Measurements from ENCODE around the gene RNF187. TPM values are rescaled to one million over a fixed set of nuclear protein-coding genes. Genes with fewer than 3 reads are reported as not detected.

RNF187 gene
- total RNA-seq, 2 donors from 2014 or later, result 65.6 to 77.8 TPM

DNA sequence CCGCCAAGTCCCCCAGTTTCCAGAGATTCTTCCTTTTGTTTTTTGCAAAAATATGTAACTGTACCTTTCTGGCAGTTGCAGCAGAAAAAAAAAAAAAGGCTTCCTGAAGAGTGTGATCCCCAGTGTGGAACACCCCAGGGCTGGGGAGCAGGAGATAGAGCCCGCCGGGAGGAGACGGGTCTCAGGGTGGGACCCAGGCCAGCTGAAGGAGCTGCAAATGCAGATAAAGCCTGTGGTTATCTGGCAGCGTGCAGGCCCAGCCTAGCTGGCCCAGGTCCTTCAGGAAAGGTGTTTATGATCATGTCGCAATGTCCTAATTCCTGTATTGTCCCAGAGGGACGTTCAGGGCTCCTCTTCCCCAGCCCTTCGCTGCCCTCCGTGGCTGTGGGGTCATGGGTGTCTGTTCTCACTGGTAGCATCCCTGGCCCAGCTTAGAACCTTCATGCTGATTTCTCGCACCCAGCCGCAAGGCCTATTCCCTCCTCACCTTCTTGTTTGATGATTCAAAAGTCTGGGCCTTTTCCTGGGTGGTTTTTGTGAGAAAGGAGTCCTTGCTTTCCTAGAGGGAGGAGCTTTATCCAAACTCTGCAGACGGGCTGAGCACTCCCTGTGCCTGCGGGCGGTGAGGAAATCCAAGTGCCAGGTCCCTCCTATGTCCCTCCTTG, 26.2 kb downstream of the RNF187 start:
- no peaks in the 10 kb centered on the region for H3K9me3 ChIP-seq (ENCODE audit: control insufficient read depth, low read length, poor library complexity, severe bottlenecking)
- DNase-seq (no peak), ATAC-seq (no peak)
- no peak overlapping the region for H3K4me3 Mint-ChIP-seq
- H3K4me1 Mint-ChIP-seq, result peaks cover 26% of the 10 kb centered on the region
- no peak overlapping the region for H3K27ac Mint-ChIP-seq
- peaks cover 39% of the 10 kb centered on the region for H3K27me3 Mint-ChIP-seq
- peaks cover 6% of the 10 kb centered on the region for H3K36me3 Mint-ChIP-seq (ENCODE audit: low read depth)

DNA sequence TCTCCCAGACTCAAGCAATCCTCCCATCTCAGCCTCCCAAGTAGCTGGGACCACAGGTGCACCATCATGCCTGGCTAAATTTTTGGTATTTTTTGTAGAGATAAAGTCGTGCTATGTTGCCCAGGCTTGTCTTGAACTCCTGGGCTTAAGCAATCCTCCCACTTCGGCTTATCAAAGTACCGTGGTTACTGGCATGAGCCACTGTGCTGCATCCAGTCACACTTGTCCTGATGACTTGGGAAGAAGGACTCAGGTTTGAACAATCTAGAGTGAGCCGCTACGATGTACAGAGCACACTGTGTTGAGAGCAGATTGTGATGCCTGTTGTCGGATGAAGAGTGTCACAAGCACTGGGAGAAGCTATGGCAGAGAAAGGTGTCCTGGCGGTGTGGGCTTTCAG, 27.2 kb downstream of the RNF187 start:
- DNase-seq (no peak), ATAC-seq (no peak)
- Mint-ChIP-seq H3K4me1 (peaks cover 21% of the 10 kb centered on the region), H3K27ac (no peak overlapping the region), H3K4me3 (no peak overlapping the region), H3K36me3 (ENCODE audit: low read depth) (peaks cover 6% of the 10 kb centered on the region), H3K27me3 (peaks cover 38% of the 10 kb centered on the region)
- no peaks in the 10 kb centered on the region for H3K9me3 ChIP-seq (ENCODE audit: control insufficient read depth, low read length, poor library complexity, severe bottlenecking)

DNA sequence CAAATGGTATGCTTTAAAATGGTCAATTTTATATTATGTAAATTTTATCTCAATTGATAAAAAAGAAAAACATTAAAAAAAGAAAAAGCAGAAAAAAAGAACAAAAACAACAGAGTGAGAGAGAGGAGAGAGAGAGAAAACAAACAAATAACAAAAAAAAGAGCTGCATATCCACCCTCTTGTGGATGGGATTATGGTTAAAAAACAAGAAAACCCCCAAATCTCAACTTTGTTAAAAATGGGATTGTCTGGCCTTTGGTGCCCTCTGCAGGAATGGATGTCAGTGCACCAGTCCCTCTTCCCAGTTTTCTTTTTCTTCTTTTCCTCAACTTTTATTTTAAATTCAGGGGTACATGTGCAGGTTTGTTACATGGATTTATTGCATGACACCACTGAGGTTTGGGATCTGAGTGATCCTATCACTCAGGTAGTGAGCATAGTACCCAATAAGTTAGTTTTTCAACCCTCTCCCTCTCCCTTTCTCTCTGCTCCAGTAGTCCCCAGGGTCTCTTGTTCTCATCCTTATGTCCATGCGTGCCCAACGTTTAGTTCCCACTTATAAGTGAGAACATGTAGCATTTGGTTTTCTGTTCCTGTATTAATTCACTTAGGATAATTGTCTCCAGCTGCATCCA, 28.1 kb downstream of the RNF187 start:
- peaks cover 45% of the 10 kb centered on the region for H3K27me3 Mint-ChIP-seq
- H3K27ac Mint-ChIP-seq, result no peak overlapping the region
- H3K4me1 Mint-ChIP-seq, result peaks cover 21% of the 10 kb centered on the region
- H3K4me3 Mint-ChIP-seq, result no peak overlapping the region
- no peaks in the 10 kb centered on the region for H3K9me3 ChIP-seq (ENCODE audit: control insufficient read depth, low read length, poor library complexity, severe bottlenecking)
- no peak for ATAC-seq
- peaks cover 6% of the 10 kb centered on the region for H3K36me3 Mint-ChIP-seq (ENCODE audit: low read depth)
- no peak for DNase-seq

DNA sequence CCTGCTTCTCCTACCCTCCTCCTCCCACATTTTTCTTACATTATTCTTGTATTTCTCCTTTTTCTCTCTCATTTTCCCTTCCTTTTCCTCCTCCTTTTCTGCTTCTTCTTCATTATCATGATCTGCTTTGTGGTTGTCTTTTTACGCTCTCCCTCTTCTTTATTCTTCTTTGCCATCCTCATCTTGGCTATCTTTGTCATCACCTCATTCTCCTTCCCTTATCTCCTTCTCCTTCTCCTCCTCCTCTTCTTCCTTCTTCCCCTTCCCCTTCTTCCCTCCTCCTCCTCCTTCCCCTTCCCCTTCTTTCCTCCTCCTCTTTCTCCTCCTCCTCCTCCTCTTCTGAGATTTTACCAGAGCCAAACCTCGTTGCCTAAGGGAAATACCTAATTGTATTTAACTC, 30.5 kb downstream of the RNF187 start:
- no peak for ATAC-seq
- Mint-ChIP-seq H3K27ac (no peak overlapping the region), H3K27me3 (peaks cover 38% of the 10 kb centered on the region), H3K4me3 (no peak overlapping the region), H3K4me1 (peaks cover 12% of the 10 kb centered on the region), H3K36me3 (ENCODE audit: low read depth) (no peaks in the 10 kb centered on the region)
- no peak for DNase-seq
- no peaks in the 10 kb centered on the region for H3K9me3 ChIP-seq (ENCODE audit: control insufficient read depth, low read length, poor library complexity, severe bottlenecking)

DNA sequence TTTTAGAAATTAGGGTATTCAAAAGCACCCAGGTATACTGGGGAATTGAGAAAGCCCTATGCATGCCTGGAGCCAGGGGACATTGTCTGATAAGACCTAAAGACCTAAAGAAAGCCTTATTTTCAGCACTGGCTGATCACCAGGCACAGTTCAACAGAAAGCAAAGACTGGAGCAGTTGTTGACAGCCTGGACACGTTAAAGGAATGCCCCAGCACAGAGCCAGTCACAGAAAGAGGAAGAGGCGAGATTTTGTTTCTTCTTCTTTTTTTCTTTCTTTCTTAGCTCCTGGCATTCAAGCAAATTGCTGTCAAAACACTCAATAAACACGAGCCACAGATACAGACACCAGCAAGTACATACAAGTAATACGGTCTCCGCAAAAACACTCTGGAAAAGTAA, 40.4 kb downstream of the RNF187 start:
- no peaks in the 10 kb centered on the region for H3K9me3 ChIP-seq (ENCODE audit: control insufficient read depth, low read length, poor library complexity, severe bottlenecking)
- H3K27ac Mint-ChIP-seq, result no peak overlapping the region
- ATAC-seq, result no peak
- no peak for DNase-seq
- peaks cover 65% of the 10 kb centered on the region for H3K27me3 Mint-ChIP-seq
- H3K36me3 Mint-ChIP-seq (ENCODE audit: low read depth), result peaks cover 3% of the 10 kb centered on the region
- no peaks in the 10 kb centered on the region for H3K4me1 Mint-ChIP-seq
- H3K4me3 Mint-ChIP-seq, result no peak overlapping the region

DNA sequence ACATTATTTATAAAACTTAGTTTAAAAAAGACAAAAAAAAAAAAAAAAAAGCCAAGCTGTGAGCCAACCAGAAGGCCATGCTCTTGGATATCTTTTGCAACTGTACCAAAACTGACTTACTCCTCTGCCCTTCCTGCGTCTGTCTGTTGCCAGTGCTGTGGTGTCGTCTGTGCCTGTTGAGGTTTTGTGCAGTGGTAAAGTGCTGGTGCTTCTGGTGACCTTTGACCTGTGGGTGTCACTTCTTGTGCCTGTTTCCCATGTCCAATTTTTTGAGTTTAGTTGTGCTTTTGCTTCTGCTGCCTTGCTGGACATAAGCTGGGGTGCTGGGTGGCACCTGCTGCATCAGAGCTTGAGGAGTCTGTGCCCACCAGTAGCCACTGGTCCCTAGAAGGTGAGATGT, 41.4 kb downstream of the RNF187 start:
- no peaks in the 10 kb centered on the region for H3K4me1 Mint-ChIP-seq
- H3K4me3 Mint-ChIP-seq, result no peak overlapping the region
- no peaks in the 10 kb centered on the region for H3K9me3 ChIP-seq (ENCODE audit: control insufficient read depth, low read length, poor library complexity, severe bottlenecking)
- ATAC-seq (no peak), DNase-seq (no peak)
- peaks cover 3% of the 10 kb centered on the region for H3K36me3 Mint-ChIP-seq (ENCODE audit: low read depth)
- H3K27ac Mint-ChIP-seq, result no peak overlapping the region
- peaks cover 73% of the 10 kb centered on the region for H3K27me3 Mint-ChIP-seq

DNA sequence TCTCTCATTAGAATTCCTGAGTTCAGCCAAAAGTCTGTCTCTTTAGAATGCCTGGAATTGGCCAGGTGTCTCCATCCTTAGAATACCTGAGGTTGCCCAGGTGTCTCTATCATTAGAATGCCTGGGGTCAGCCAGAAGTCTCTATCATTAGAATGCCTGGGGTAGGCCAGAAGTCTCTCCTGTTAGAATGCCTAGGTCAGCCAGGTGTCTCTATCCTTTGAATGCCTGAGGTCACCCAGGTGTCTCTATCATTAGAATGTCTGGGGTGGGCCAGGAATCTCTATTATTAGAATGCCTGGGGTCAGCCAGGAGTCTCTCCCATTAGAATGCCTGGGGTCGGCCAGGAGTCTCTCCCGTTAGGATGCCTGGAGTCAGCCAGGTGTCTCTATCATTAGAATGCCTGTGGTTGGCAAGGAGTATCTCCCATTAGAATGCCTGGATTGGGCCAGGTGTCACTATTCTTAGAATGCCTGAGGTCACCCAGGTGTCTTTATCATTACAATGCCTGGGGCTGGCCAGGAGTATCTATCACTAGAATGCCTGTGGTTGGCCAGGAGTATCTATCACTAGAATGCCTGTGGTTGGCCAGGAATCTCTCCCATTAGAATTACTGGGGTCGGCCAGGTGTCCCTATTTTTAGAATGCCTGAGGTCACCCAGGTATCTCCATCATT, 43.0 kb downstream of the RNF187 start:
- no peak overlapping the region for H3K4me3 Mint-ChIP-seq

DNA sequence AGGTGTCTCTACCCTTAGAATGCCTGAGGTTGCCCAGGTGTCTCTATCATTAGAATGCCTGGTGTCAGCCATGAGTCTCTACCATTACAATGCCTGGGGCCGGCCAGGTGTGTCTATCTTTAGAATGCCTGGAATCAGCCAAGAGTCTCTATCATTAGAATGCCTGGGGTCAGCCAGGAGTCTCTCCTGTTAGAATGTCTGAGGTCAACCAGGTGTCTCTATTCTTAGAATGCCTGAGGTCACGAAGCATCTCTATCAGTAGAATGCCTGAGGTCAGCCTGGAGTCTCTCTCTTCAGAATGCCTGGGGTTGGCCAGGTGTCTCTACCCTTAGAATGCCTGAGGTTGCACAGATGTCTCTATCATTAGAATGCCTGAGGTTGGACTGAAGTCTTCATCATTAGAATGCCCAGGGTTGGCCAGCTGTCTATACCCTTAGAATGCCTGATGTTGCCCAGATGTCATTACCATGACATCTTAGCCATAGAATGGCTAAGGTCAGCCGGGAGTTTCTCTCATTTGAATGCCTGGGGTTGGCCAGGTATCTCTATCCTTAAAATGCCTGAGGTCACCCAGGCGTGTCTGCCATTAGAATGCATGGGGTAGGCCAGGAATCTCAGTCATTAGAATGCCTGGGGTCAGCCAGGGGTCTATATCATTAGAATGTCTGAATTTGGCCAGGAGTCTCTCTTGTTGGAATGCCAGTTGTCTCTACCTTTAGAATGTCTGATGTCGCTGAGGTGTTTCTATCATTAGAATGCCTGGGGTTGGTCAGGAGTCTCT, 44.0 kb downstream of the RNF187 start:
- no peaks in the 10 kb centered on the region for H3K9me3 ChIP-seq (ENCODE audit: control insufficient read depth, low read length, poor library complexity, severe bottlenecking)
- no peaks in the 10 kb centered on the region for H3K36me3 Mint-ChIP-seq (ENCODE audit: low read depth)
- no peak for DNase-seq
- H3K27ac Mint-ChIP-seq, result no peak overlapping the region
- H3K4me1 Mint-ChIP-seq, result no peaks in the 10 kb centered on the region
- peaks cover 87% of the 10 kb centered on the region for H3K27me3 Mint-ChIP-seq
- no peak for ATAC-seq
- no peak overlapping the region for H3K4me3 Mint-ChIP-seq

More for the DNA sequence above, 43.0 kb downstream of the RNF187 start:
- Mint-ChIP-seq H3K27me3 (peaks cover 87% of the 10 kb centered on the region), H3K27ac (no peak overlapping the region), H3K36me3 (ENCODE audit: low read depth) (peaks cover 2% of the 10 kb centered on the region), H3K4me1 (no peaks in the 10 kb centered on the region)
- DNase-seq (no peak), ATAC-seq (no peak)
- H3K9me3 ChIP-seq (ENCODE audit: control insufficient read depth, low read length, poor library complexity, severe bottlenecking), result no peaks in the 10 kb centered on the region

DNA sequence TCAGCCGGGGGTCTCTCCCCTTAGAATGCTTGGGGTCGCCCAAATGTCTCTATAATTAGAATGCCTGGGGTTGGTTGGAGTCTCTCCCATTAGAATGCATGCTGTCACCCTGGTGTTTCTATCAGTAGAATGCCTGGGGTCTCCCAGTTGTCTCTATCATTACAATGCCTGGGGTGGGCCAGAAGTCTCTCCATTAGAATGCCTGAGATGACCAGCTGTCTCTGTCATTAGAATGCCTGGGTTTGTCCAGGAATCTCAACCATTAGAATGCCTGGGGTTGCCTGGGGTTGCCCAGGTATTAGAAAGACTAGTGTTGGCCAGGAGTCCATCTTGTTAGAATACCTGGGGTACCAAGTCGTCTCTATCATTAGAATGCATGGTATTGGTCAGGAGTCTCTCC, 51.6 kb downstream of the RNF187 start:
- Mint-ChIP-seq H3K27me3 (peaks cover 64% of the 10 kb centered on the region), H3K4me1 (no peaks in the 10 kb centered on the region), H3K27ac (no peak overlapping the region), H3K36me3 (ENCODE audit: low read depth) (no peaks in the 10 kb centered on the region), H3K4me3 (no peak overlapping the region)
- no peak for DNase-seq
- ATAC-seq, result no peak
- no peaks in the 10 kb centered on the region for H3K9me3 ChIP-seq (ENCODE audit: control insufficient read depth, low read length, poor library complexity, severe bottlenecking)

DNA sequence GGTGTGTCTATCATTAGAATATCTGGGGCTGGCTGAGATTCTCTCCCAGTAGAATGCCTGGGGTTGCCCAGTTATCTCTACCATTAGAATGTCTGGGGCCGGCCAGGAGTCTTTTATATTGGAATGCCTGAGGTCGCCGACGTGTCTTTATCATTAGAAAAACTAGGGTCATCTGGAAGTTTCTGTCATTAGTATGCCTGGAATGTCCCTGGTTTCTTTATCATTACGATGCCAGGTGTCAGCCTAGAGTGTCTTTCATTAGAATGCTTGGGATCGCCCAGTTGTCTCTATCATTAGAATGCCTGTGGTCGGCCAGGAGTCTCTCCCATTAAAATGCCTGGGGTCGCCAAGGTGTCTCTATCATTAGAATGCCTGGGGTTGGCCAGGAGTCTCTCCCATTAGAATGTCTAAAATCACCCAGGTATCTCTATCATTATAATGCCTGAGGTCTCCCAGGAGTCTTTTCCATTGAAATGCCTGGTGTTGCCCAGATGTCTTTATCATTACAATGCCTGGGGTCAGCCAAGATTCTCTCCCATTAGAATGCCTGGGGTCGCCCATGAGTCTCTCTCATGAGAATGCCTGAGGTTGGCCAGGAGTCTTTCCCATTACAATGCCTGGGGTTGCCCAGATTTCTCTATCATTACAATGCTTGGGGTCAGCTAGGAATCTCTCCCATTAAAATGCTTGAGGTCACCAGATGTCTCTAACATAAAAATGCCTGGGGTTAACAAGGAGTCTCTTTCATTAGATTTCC, 53.2 kb downstream of the RNF187 start:
- Mint-ChIP-seq H3K4me1 (no peaks in the 10 kb centered on the region), H3K27me3 (peaks cover 53% of the 10 kb centered on the region), H3K4me3 (no peak overlapping the region), H3K27ac (no peak overlapping the region), H3K36me3 (ENCODE audit: low read depth) (no peaks in the 10 kb centered on the region)
- no peak for ATAC-seq
- H3K9me3 ChIP-seq (ENCODE audit: control insufficient read depth, low read length, poor library complexity, severe bottlenecking), result no peaks in the 10 kb centered on the region
- no peak for DNase-seq

DNA sequence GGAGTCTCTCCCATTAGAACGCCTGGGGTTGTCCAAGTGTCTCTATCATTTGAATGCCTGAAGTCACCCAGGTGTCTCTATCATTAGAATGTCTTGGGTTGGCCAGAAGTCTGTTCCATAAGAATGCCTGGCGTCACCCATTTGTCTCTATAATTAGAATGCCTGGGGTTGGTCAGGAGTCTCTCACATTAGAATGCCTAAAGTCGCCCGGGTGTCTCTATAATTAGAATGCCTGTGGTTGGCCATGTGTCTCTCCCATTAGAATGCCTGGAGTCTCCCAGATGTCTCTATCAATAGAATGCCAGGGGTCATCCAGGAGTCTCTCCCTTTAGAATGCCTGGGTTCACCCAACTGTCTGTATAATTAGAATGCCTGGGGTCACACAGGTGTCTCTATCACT, 54.5 kb downstream of the RNF187 start:
- Mint-ChIP-seq H3K27ac (no peak overlapping the region), H3K4me3 (no peak overlapping the region), H3K4me1 (peaks cover 2% of the 10 kb centered on the region), H3K36me3 (ENCODE audit: low read depth) (no peaks in the 10 kb centered on the region), H3K27me3 (peaks cover 57% of the 10 kb centered on the region)
- no peaks in the 10 kb centered on the region for H3K9me3 ChIP-seq (ENCODE audit: control insufficient read depth, low read length, poor library complexity, severe bottlenecking)
- no peak for DNase-seq
- ATAC-seq, result no peak

DNA sequence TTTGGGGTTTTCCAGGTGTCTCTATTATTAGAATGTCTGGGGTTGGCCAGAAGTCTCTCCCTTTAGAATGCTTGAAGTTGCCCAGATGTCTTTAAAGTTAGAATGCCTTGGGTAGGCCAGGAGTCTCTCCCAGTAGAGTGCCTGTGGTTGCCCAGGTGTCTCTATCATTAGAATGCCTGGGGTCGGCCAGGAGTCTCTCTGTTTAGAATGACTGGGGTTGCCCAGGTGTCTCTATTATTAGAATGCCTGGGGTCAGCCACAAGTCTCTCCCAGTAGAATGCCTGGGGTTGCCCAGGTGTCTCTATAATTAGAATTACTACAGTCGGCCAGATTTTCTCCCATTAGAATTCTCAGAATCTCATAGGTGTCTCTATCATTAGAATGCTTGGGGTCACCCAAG, 55.2 kb downstream of the RNF187 start:
- no peak overlapping the region for H3K4me3 Mint-ChIP-seq
- no peaks in the 10 kb centered on the region for H3K9me3 ChIP-seq (ENCODE audit: control insufficient read depth, low read length, poor library complexity, severe bottlenecking)
- ATAC-seq (no peak), DNase-seq (no peak)
- peaks cover 57% of the 10 kb centered on the region for H3K27me3 Mint-ChIP-seq
- no peaks in the 10 kb centered on the region for H3K36me3 Mint-ChIP-seq (ENCODE audit: low read depth)
- H3K4me1 Mint-ChIP-seq, result peaks cover 2% of the 10 kb centered on the region
- H3K27ac Mint-ChIP-seq, result no peak overlapping the region

DNA sequence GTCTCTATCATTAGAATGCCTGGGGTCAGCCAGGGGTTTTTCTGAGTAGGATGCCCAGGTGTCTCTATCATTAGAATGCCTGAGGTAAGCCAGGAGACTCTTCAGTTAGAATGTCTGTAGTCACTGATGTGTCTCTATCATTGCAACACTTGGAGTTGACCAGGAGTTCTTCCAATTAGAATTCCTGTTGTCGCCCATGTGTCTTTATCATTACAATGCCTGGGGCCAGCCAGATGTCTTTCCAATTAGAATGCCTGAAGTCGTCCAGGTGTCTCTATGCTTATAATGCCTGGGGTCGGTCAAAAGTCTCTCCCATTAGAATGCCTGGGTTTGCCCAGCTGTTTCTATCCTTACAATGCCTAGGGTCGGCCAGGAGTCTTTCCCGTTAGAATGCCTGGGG, 55.8 kb downstream of the RNF187 start:
- no peak for ATAC-seq
- no peaks in the 10 kb centered on the region for H3K9me3 ChIP-seq (ENCODE audit: control insufficient read depth, low read length, poor library complexity, severe bottlenecking)
- Mint-ChIP-seq H3K36me3 (ENCODE audit: low read depth) (no peaks in the 10 kb centered on the region), H3K27me3 (peaks cover 57% of the 10 kb centered on the region), H3K27ac (no peak overlapping the region), H3K4me1 (peaks cover 2% of the 10 kb centered on the region), H3K4me3 (no peak overlapping the region)
- no peak for DNase-seq

Measured in T-helper 17 cell (primary cell).